ENCODE measurements around the gene ZNF184. TPM values are rescaled to one million over a fixed set of nuclear protein-coding genes. Genes with fewer than 3 reads are reported as not detected.

ZNF184 gene
- total RNA-seq, 4 donors from 2014 or later: 5.0 to 9.0 (median 8.5) TPM

GRCh38 chr6:27472182-27472616 is 706 bp downstream of the ZNF184 start:
- Histone ChIP-seq H3K27ac (peak overlapping the region; percentile 66 to 96 (median 94)), H3K36me3 (peaks cover 0 to 20% of the 10 kb centered on the region in 2 donors), H3K27me3 (no peaks in the 10 kb centered on the region), H3K9me3 (no peaks in the 10 kb centered on the region), H3K4me3 (peak overlapping the region; percentile 69 to 78), H3K4me1 (peaks cover 8 to 33% (median 8%) of the 10 kb centered on the region in 3 donors)
- WGBS, 2 donors (ENCODE audit: low coverage in 1 of 2): 0 to 1% methylated on average over 6 to 12 of the region's 13 CpGs
- TF ChIP-seq EP300 (IDR thresholded peaks at IDR 0.05) (no peak), POLR2A (IDR thresholded peaks at IDR 0.05) (no peak), CTCF (IDR thresholded peaks at IDR 0.05) (no peak), POLR2AphosphoS5 (IDR thresholded peaks at IDR 0.05) (no peak)
- peak; percentile 33 for ATAC-seq

GRCh38 chr6:27471365-27472115 is 1.4 kb downstream of the ZNF184 start:
- H3K9me3 ChIP-seq: no peaks in the 10 kb centered on the region
- no peaks in the 10 kb centered on the region for H3K27me3 ChIP-seq
- H3K4me1 ChIP-seq: peaks cover 8 to 33% (median 8%) of the 10 kb centered on the region in 3 donors
- ATAC-seq: no peak
- peak overlapping the region in 3 of 4 donors; percentile 92 to 96 (median 95) for H3K27ac ChIP-seq
- no peak for TF ChIP-seq EP300 (IDR thresholded peaks at IDR 0.05)
- TF ChIP-seq CTCF (IDR thresholded peaks at IDR 0.05): no peak
- no peak for TF ChIP-seq POLR2A (IDR thresholded peaks at IDR 0.05)
- no peak for TF ChIP-seq POLR2AphosphoS5 (IDR thresholded peaks at IDR 0.05)
- H3K4me3 ChIP-seq: peak overlapping the region; percentile 69 to 78
- H3K36me3 ChIP-seq: peaks cover 0 to 27% of the 10 kb centered on the region in 2 donors
- 31 to 34% methylated on average over 6 of the region's 6 CpGs for WGBS, 2 donors (ENCODE audit: low coverage in 1 of 2)

DNA sequence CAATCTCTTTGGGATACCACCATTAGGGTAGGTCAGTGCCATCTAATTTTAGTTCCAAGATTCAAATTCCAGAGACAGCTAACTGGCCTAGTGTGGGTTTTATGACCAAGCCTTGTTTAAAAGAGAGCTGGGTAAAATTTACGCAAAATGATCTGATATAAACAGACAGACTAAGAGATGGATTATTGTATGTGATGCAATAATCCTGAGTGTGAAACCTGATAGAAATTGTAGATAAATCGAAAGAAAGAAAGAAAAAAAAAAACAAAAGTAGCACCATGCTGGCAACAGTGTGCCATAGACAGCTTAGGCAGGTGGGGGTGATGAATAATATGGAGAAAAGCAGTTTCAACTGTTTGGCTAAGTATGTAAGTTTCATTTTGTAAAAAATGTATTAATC is 2.9 kb downstream of the ZNF184 start:
- TF ChIP-seq EP300 (IDR thresholded peaks at IDR 0.05) (no peak), POLR2A (IDR thresholded peaks at IDR 0.05) (no peak), POLR2AphosphoS5 (IDR thresholded peaks at IDR 0.05) (no peak), CTCF (IDR thresholded peaks at IDR 0.05) (no peak)
- peaks cover 0 to 36% of the 10 kb centered on the region in 2 donors for H3K36me3 ChIP-seq
- H3K9me3 ChIP-seq: no peaks in the 10 kb centered on the region
- peaks cover 8 to 33% (median 8%) of the 10 kb centered on the region in 3 donors for H3K4me1 ChIP-seq
- ATAC-seq: no peak
- no peaks in the 10 kb centered on the region for H3K27me3 ChIP-seq
- H3K27ac ChIP-seq: no peak overlapping the region
- no peak overlapping the region for H3K4me3 ChIP-seq
- 73 to 79% methylated on average over 2 of the region's 2 CpGs for WGBS, 2 donors (ENCODE audit: low coverage in 1 of 2)

GRCh38 chr6:27468334-27468733 is 4.6 kb downstream of the ZNF184 start:
- no peak overlapping the region for H3K27ac ChIP-seq
- TF ChIP-seq CTCF (IDR thresholded peaks at IDR 0.05) (no peak), POLR2AphosphoS5 (IDR thresholded peaks at IDR 0.05) (no peak), POLR2A (IDR thresholded peaks at IDR 0.05) (no peak), EP300 (IDR thresholded peaks at IDR 0.05) (no peak)
- peaks cover 8 to 33% (median 8%) of the 10 kb centered on the region in 3 donors for H3K4me1 ChIP-seq
- no peaks in the 10 kb centered on the region for H3K27me3 ChIP-seq
- ATAC-seq: no peak
- H3K36me3 ChIP-seq: peaks cover 0 to 45% of the 10 kb centered on the region in 2 donors
- H3K4me3 ChIP-seq: no peak overlapping the region
- no peaks in the 10 kb centered on the region for H3K9me3 ChIP-seq

- TF ChIP-seq POLR2A (IDR thresholded peaks at IDR 0.05) (no peak), EP300 (IDR thresholded peaks at IDR 0.05) (no peak), CTCF (IDR thresholded peaks at IDR 0.05) (no peak), POLR2AphosphoS5 (IDR thresholded peaks at IDR 0.05) (no peak)
- 92 to 100% methylated on average over 3 of the region's 3 CpGs for WGBS, 2 donors (ENCODE audit: low coverage in 1 of 2)
- Histone ChIP-seq H3K4me3 (no peak overlapping the region), H3K27ac (no peak overlapping the region), H3K36me3 (peaks cover 26 to 90% of the 10 kb centered on the region in 2 donors), H3K27me3 (no peaks in the 10 kb centered on the region), H3K9me3 (peaks cover 2 to 53% (median 3%) of the 10 kb centered on the region in 3 donors), H3K4me1 (no peaks in the 10 kb centered on the region)
- no peak for ATAC-seq
Measured at GRCh38 chr6:27452496-27452897, 20.4 kb downstream of the ZNF184 start.

All from gastroesophageal sphincter (tissue), 4 donors.